Activated CD8-positive, alpha-beta memory T cell treated with anti-CD3 and anti-CD28 coated beads for 48 hours (primary cell): ENCODE data around the gene CARS1.
"Not testable (repeated sequence)": the region's sequence is repeated elsewhere in the genome, so short reads cannot be mapped to it uniquely, and the experiment has no call there.

Source experiments
- DNase-seq, 3 experiments: peaks; one replicate each; pipeline ENCODE4 v3.0.0-alpha.2; 2020; ENCODE audit warnings: low read depth in 2 of 3, low spot score in 2 of 3

Gene CARS1

DNA sequence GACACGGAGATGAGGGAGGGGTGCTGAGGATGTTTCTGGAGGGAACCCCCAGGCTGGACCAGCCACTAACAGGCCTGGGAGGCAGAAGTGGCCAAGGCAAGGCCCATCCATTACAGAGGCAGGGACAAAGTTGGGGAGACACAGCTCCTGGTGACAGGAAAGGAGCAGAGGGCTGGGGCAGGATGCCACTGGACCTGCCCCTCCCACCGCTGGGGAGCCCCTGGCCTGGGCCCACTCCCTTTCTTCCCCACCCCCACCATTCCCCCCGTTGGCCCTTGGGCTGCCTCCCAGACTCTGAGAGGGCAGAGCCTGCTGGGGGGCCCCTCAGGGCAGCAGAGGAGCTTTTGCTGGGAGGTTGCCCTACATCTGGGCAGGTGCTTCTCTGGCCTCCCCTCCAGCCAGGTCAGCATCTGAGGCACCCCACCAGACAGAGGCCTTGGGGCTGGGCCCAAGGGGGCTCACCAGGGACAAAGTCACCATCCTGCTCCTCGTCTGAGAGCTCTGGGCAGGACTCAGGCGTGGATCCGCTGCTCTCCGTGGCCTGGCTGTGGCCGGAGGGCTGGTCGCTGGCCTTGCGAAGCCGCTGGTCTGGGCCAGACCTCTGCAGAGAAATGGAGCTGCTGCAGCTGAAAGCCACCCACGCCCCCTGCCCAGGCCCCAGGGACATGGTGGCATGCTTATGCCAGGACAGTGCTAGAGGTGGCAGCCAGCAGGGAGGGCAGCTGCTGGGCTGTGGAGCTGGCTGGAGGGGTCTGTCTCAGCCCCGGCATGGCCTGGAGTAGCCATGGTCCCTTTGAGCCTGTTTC lies 33.1 kb upstream of the CARS1 start:
- DNase-seq = no peak

DNA sequence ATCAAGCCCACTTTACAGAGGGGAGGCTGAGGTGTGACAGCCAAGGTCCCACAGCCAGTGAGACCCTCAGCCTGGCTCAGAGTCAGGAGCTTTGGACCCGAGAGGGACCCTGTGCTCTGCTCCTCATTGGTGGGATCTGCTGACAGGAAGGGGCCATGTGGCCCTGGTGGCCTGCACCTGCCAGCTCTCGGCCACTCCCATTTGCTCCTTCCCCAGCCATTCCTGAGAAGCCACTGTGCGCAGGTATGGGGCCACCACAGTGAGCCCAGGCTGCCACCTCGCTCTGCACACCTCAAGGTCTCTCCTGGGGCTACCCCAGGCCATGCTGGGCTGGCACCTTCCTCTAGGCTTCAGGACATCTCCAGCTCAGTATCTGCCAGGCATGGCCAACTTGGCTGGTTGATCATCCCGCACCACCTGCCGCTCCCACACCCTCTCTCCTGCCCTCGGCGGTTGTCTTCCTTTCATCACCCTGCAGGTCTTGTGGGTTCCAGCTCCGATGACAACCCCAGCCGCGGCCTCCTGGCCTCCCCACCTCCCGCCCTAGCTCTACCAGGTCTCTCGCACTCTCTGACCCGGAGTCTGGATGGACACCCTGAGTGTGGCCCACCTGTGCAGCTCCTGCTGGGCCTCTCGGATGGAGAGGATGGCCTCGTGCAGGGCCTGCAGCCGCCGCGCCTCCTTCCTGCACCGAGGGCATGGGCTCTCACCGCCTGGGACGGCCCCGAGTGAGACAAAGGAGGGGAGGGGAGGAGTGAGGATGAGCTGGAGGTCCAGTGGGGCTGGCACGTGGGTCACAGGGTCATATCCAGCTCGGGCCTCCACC lies 32.2 kb upstream of the CARS1 start:
- DNase-seq = no peak

DNA sequence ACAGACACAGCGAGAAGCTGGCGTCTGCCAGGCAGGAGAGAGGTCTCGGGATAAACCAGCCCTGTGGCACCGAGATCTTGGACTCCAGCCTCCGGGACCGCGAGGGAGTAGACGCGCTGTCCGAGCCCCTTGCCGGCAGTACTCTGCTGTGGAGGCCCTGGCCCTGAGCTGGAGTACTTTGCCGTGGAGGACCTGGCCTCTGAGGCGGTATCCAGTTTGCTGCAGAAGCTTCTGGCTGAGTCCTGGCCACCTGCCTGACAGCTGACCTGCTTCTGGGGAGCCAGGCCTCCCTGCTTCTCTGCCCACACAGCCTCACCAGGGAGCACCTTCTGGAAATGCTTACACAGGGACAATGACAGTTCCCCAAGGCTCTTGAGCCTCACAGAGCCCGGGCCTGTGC lies 31.6 kb upstream of the CARS1 start:
- DNase-seq = no peak

DNA sequence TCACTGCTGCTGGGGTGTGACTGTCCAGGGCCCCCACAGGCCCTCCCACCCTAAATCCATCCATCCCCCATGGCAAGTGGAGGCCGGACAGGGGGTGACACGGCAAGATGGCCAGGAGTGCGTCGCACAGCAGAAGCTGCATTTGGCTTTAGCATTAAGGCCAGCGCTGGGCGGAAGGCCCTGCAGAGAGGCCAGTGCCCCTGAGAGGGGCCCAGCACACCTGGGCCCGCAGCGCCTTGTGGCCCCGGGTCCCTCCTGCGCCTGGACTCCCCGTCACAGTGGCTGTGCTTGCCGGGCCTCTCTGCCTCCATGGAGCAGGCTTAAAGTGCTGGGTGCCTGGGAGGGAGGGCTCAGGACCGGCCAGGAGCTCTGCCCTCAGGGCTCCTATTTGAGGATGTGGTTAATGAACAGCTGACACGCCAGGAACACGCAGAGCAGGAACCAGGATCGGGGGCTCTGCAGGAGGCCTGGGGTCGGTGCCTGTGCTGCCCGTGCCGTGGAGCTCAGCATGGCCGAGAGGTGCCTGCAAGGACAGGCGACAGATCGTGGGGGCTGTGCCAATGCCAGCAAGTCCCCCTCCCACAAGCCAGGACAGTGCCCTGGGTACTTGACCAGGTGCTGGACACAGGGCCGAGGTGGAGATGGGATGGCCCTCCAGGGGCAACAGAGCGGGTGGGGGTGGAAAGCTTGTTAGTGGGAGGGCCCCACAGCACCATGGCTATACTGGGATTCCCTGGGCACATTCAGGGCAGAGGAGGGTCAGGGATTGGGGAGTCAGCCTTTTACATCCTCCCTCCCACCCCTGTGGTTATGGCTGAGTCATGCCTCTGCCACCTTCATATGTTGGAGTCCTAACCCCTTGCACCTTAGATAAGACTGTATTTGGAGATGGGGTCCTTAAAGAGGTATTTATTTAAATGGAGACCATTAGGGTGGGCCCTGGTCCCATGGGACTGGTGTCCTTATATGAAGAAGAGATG lies 30.9 kb upstream of the CARS1 start:
- no peak for DNase-seq

DNA sequence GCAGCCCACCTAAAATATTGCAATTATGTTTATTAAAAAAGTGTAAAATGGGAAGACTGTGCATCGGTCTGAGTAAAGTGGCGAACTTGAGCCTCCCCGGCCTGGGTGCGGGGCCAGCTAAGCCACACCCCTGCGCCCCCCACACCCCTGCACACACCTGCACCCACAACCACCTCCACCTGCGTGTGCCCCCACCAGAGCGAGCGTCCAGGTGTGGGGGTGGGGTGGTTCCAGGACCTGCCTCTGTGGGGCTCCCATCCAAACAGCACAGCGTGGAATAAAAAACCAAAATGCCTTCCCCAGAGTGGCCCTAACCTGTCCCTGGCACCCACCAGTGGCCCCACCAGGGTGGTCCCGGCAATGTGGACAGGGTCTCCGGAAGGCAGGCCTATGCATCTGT lies 30.1 kb upstream of the CARS1 start:
- DNase-seq = no peak

DNA sequence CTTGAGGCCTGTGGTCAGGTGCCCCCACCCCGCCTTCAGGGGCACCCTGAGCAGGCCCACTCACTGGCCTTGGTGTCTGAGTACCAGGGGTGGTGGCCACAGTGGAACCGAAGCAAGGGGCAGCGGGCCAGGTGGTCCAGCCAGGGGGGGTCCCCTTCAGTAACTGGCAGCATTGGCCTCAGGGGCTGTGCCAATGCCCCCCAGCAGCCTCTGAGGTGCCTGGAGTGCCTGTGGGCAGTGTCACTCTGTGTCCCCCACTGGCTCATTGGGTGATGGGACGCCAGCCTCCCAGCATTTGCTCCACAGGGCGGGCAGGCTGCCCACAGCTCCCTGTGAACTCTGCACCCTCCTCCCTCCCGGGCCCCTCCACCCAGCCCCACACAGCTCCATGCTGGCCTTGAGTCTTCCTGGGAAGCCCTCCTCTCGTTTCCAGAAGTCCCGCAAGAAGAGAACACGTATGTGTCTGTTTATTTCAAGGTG lies 29.5 kb upstream of the CARS1 start:
- no peak for DNase-seq

DNA sequence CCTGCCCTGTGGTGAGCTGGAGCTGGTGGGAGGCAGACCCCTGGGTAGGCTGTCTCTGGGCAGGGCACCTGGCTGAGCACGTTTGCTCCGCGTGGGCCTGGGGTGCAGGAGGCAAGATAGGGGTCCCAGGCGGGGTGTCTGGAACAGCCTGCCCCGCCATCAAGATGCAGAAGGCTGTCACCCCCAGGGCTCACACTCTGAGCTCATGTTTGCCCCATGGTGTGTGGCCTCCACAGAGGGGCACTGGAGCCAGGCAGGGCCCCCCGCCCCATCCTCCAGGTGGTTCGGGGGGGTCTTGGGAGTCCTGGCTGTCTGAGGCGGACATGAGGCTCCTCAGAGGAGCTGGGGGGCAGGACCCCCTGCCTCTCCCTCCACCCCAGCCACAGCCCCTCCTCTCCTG lies 28.9 kb upstream of the CARS1 start:
- no peak for DNase-seq

DNA sequence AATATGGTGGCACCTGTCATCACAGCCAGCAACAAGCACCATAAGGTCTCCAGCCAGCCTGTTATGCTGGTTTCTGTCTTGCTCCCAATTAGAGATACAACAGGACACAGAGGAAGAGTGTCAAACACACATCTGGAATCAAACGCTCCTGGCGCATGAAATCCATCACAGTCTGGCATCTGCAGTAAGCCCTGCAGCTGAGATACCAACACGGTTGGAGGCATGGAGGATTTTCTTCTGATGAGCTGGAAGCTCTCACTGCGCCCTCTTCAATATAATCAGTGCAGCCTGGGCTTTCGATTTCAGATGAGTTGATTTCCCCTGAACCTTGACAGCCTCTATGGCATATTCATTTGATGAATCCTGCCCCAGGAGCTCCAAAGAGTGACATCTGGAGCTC lies 27.8 kb upstream of the CARS1 start:
- no peak for DNase-seq

DNA sequence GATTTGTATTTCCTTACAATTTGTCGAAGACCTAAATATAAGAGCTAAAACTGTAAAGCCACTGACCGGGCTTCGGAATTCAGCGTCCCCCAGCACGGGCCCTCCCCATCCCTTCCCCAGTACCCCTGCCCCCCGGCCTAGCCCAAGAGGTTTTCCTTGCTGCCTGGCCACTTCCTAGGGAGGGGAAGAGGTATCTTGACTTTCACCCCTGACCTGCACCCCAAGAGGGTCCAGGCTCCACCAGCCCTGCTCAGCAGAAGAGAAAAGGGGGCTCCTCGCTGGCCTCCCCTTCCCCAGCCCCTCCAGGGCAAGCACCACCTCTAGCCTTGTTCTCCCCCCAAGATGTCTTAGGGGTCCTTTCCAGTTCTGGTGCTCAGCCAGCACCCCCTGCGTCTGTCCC lies 26.1 kb upstream of the CARS1 start:
- DNase-seq = no peak

DNA sequence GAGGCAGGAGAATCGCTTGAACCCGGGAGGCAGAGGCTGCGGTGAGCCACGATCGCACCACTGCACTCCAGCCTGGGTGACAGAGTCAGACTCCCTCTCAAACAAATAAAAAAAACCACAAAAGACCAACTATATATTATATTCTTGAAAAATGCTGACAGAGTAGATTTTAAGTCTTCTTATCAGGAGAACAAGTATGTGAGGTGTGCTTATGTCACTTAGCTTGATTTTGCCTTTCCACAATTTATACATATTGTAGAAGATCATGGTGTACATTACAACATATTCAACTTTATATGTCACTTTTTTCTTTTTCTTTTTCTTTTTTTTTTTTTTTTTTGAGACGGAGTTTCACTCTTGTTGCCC lies 24.1 kb upstream of the CARS1 start:
- no peak for DNase-seq

DNA sequence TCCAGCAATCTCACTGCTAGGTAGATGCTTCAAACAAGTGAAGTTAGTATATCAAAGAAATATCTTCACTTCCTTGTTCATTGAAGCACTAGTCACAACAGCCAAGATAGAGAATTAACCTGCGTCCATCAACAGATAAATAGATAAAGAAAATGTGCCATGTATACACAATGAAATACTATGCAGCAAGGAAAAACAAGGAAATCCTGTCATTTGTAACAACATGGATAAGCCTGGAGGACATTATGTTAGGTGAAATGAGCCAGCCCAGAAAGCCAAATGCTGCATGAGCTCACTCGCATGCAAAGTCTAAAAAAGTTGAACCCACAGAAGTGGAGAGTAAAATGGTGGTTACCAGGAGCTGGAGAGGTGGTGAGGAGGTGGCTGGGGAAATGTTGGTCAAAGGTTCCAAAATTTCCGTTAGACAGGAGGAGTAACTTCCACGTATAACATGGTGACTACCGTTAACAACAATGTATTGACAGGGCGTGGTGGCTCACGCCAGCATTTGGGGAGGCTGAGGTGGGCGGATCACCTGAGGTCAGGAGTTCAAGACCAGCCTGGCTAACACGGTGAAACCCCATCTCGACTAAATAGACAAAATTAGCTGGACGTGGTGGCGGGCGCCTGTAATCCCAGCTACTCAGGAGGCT lies 23.6 kb upstream of the CARS1 start:
- DNase-seq = no peak

DNA sequence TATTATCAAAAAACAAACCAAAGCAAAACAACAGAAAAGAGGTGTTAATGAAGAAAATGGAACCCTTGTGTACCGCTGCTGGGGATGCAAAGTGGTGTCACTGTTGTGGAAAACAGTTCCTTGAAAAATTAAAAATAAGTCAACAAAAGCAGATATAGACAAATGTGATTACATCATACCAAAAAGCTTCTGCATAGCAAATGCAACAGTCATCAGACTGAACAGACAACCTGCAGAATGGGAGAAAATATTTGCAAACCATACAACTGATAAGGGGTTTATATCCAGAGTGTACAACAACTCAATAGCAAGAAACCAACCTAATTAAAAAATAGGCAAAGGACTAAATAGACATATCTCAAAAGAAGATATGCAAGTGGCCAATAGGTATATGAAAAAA lies 22.9 kb upstream of the CARS1 start:
- no peak for DNase-seq

DNA sequence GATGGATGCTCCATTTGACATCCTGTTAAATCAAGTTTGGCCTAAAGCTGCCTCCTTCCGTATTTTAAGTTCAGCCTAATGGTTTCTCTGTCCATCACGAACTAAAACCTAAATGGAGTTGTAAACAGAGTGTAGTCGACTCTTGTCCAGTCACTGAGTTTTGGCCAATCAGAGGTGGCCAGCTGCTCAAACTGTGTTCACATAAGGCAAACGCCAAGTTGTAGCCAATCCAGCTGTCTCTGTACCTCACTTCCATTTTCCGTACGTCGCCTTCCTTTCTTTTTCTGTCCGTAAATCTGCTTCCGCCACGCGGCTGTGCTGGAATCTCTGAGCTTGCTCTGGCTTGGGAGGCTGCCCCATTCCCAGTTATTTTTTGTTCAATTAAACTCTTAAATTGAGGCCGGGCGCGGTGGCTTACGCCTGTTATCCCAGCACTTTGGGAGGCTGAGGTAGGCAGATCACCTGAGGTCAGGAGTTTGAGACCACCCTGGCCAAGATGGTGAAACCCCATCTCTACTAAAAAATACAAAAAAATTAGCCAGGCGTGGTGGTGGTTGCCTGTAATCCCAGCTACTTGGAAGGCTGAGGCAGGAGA lies 20.7 kb upstream of the CARS1 start:
- no peak for DNase-seq

DNA sequence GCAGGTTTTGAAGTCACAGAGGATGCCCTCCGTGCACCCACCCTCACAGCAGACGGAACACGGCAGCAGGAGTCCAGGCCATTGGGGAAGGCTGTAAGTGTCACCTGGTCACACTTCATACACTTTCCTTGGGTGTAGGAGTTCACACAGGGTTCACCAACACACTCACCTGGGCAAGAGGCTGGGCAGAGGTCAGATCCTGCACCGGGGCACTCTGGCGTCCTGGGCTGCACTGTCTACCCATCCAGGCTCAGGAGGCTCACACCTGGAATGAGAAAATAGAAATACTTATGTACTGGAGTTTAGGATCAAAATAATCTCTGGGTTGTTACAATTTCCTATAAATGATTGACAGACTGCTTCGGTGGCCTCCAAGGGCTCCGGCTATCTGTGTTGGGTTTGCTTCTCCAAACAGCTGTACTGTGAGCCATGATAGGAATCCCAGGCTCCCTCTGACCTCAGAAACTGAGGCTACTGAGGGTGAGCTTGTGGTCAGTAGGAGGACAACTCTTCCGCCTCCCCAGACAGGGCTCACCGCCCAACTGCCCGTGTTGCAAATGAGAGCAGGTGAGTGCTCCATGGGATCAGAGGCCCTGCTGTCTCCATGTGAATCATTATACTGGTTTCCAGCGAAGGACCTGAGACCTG lies 20.1 kb upstream of the CARS1 start:
- no peak for DNase-seq

DNA sequence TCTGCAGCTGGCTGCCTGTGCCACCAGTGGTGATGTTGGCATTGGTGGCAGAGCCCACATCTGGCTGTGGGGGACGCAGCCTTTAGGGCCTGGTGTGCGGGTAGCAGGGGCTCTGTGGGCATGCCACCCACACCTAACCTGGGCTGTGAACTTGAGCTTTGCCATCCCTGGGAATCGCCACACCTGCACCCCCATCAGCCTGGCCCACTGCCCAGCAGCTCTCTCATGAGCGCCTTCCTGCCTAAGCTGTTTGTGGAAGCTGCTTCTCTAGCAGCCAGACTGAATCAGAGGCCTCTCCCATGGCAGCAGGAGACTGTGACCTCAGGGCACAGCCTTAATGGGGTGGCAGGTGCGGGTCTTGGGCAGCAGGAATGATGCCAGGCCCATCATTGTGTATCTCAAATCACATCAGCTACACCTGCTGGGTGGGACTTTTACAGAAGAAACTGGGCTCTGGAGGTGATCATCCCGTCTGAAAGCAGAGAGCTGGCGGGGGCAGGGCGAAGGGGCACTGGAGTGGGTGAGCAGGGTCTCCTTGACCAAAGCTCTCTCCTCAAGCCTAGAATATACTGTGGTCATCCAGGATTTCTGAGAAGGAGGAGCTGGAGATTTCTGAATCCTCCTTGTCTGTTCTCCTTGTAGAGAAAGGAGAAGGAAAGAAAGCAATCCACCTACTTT lies 17.8 kb upstream of the CARS1 start:
- no peak for DNase-seq

DNA sequence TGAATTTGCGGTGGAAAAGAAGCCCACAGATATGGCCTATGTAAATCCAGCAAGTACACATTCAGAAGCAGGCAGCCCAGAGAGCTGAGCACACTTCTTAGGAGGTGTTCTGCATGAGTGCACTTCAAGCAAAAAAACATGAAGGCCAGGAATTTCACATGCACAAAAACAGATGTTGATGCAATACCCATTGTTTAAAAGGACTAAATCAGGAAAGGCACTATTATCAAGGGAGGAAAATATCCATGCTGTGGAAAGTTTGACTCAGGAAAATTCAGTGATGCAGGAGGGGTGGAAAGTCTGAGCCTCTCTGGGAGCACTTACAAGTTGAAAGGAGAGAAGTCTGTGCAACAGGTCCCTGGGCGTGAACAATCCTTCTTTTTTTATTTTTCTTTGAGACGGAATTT lies 15.8 kb upstream of the CARS1 start:
- no peak for DNase-seq

DNA sequence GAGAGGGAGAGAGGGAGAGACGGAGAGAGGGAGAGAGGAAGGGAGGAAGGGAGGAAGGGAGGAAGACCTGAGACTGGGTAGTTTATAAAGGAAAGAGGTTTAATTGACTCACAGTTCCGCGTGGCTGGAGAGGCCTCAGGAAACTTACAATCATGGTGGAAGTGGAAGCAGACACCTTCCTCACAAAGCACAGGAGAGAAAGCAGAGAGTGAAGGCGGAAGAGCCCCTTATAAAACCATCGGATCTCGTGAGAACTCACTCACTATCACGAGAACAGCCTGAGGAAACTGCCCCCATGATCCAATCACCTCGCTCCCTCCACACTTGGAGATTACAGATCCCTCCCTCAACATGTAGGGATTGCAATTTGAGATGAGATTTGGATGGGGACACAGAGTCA lies 12.2 kb upstream of the CARS1 start:
- DNase-seq = no peak

DNA sequence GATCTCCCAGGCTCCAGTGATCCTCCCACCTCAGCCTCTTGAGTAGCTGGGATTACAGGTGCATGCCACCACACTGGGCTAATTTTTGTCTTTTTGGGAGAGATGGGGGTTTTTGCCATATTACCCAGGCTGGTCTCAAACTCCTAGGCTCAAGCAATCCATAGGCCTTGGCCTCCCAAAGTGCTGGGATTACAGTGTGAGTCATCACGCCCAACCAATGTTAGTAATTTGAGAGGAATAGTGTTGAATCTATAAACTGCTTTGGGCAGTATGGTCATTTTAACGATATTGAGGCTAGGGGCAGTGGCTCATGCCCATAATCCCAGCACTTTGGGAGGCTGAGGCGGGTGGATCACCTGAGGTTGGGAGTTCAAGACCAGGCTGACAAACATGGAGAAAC lies 9.1 kb upstream of the CARS1 start:
- not testable (repeated sequence) for DNase-seq

DNA sequence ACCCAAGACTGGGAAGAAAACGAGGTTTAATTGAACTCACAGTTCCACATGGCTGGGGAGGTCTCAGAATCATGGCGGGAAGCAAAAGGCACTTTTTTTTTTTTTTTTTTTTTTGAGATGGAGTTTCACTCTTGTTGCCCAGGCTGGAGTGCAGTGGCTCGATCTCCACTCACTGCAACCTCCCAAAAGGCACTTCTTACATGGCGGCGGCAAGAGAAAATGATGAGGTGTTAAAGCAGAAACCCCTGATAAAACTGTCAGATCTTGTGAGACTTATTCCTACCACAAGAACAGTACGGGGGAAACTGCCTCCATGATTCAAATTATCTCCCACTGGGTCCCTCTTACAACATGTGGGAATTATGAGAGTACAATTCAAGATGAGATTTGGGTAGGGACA lies 7.5 kb upstream of the CARS1 start:
- not testable (repeated sequence) for DNase-seq
